ENCODE data around the gene FBXW4.

Gene FBXW4

GRCh38 chr10:101564490-101564991 is 130.4 kb downstream of the FBXW4 start:
- no peak for DNase-seq

- DNase-seq, result no peak
Observed at GRCh38 chr10:101563497-101564040, 131.4 kb downstream of the FBXW4 start.

DNA sequence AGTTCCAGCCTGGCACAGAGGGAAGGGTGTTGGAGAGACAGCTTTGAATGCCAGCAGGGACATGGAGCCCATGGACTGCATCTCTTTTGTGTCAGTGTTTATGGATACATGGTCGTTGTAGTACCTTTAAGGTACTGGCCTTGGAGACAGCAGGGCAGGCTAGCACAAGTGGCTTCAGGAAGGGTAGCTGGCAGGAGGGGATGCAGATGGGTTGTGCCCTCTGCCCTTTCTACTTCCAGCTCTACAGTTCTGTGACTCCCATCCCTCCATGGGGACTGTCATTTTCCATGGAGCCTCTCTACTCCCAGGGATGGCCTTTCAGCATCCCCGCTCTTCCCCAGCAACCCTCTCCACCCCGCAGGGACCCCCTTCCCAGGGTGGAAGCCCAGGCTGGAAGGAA is 132.0 kb downstream of the FBXW4 start:
- no peak for DNase-seq

DNA sequence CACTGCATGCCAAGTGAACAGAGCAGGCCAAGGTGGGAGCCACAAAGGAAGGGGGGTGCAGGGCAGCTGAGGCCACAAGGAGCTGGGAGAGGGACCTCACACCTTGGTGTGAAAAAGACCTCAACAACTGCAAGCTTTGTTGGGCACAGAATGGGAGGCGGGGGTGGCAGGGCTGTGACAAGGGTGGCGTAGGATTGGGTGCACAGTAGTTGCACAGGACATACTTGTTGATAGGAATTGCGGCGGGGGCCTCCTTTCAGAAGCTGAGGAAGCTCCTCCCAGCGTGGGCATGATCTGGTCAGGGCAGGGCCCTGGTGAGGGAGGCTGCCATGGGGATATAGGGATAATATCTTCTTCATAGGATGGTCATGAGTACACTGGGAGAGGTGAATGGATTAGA is 132.7 kb downstream of the FBXW4 start:
- DNase-seq, result no peak

GRCh38 chr10:101561068-101561915 is 133.7 kb downstream of the FBXW4 start:
- no peak for DNase-seq

Data from GOT3 (cell line).